GM18909 (cell line): ENCODE results near the gene COA1.
A peak's percentile ranks its signal among the peaks of the same experiment; 100 is the strongest.
"Not testable (repeated sequence)": the region's sequence is repeated elsewhere in the genome, so short reads cannot be mapped to it uniquely, and the experiment has no call there.

Source experiments
- ATAC-seq: cut with Tn5 transposase; IDR thresholded peaks from one replicate; pipeline ENCODE4 v1.9.1; 2021; ENCODE audit warnings: mild to moderate bottlenecking; ENCODE audit not compliant: unreplicated experiment, poor library complexity

COA1 gene

DNA sequence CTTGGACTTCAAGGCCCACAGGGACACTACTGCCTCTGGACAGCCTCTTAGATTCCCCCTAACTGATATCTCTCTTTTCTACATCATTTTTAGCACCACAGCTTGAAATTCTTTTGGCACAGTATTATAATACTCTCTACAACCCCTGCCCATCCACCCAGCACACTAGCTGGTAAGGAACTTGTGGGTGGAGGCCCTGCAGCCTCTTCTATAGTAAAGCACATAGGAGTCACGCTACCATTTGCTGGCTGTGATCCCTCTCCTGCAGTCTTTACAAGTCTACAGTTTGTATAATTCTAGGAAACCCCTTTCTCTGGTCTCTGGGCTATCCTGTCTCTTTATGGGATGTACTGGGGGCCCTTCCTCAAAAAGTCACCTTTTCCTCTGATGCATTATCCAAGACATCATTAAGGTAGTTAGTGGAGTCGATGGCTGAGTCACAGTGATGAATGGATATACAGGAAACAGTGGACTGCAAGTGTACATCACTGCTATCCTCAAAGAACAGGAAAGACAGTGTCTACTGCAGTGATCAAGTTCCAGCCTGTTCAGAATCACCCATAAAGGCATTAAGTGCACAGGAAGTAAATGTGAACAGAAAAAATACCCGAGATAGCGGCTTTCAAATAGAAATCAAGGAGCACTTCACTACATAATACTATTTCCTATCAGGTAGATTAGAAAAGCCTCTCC lies 92.1 kb downstream of the COA1 start:
- ATAC-seq: no peak

DNA sequence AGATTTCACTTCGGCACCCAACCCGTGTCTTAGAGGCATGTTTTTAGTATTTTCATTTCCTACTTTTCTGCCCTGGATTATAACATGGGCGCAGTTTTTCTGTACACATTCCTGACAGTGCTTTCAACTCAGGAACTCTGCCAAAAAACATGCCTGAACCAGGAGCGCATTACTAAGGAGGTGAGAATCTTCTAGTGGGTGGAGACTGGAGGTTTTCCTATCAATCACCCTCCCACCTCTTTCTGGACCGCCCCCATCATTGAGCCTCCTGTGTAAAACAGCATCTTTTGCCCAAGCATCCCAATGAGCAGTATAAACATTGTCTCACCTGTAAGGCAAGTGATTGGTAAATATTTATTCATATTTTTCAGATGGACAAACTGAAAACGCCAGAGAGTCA lies 93.2 kb downstream of the COA1 start:
- ATAC-seq: no peak

DNA sequence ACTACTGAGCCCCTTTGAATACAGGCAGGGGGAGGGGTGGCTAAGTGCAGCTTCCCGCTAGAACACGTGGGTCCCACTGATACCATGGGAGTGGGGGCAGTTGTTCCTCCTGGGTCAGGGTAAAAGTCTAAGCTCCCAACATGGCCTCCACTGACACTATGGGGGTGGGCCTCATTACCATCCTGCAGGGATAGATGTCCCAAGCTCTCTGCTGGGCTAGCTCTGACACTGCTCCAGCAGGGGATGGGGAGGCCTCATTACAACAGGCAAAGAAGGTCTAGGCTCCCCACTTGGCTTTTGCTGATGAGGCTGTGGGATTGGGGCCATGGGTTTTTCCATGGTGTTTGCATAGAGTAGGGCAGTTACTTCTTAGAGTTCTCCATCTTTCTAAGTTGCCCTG lies 94.9 kb downstream of the COA1 start:
- no peak for ATAC-seq

DNA sequence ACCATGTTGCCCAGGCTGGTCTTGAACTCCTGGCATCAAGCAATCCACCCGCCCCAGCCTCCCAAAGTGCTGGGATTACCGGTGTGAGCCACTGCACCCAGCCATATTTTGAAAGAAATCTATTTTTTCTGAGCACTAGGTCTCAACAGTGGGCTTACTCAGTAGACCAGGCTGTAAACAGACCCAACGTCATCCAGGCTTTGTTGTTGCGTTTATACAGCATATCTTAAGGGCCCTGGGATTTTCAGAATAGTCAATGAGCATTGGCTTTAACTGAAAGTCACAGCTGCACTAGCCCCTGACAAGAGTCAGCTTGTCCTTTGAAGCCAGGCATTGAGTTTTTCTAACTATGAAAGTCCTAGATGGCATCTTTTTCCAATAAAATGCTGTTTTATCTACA lies 96.6 kb downstream of the COA1 start:
- ATAC-seq: no peak

DNA sequence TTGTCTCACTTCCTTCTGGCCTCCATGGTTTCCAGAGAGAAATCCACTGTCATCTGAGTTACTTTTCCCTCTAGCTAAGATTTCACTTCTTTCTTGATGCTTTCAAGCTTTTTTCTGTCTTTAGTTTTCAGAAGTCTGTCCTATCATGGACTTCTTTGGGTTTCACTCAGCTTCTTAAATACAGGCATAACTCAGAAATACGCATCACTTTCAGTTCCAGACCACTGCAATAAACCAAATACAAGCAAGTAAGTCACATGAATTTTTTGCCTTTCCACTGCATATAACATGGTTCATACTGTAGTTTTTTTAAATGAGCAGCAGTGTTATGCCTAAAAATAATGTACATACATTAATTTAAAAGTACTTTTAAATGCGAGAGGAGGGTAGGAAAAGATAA lies 97.8 kb downstream of the COA1 start:
- ATAC-seq: no peak

DNA sequence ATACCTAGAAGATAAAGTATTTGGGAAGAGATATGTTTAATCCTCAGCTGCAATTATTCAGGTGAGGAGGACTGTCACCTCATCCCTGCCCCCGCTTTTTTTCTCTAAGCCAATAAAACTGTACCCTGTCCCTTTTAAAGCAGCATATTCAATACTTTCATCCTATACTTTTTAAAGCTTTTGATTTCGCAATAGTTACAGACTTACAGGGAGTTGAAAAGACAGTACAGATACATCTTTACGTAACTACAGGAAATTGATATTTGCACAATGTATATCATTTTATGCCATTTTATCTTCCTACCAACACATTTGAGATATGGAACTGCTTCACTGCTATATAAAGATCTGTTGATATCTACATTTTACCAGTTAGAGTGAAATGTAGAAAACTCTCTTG lies 98.8 kb downstream of the COA1 start:
- no peak for ATAC-seq

DNA sequence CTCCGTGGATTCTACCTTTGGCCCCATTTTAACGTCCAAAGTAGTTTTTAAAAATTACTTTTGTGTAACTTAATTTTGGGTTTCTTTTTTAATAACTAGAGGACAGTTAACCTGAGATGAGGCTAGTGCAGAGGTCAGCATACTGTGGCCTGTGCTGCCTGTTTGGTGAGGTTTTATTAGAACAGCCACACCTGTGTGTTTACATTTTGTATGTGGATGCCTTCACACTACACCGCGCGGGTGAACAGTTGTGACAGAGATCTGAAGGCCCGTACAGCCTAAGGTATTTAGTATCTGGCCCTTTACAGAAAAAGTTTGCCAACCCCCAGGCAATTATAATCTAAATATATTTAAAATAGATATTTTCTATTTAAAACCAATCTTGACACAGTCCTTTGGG lies 99.5 kb downstream of the COA1 start:
- no peak for ATAC-seq

DNA sequence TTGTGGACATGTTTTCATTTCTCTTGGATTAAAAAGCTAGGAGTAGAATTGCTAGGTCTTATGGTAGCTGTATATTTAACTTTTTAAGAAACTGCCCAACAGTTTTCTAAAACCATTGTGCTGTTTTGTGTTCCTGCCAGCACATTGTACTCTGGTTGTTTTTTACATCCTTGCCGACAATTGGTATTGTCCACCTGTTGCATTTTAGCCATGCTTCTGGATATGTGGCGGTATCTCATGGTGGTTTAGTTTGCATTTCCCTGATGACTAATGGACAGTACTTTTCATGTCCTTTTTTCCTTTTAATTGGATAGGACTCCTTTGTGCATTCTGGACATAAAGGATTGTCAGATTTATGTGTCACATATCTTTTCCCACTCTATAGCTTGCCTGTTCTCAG lies 100.9 kb downstream of the COA1 start:
- no peak for ATAC-seq

DNA sequence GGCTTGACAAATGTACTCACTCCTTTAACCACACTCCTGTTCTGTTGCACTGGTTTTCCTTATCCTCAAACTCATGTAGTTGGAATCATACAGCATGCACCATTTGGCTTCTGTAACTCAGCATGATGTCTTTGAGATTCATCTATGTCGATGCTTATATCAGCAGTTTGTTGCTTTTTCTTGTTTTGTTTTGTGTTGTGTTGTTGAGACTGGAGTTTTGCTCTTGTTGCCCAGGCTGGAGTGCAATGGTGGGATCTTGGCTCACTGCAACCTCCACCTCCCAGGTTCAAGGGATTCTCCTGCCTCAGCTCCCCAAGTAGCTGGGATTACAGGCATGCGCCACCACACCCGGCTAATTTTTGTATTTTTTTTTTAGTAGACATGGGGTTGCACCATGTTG lies 101.5 kb downstream of the COA1 start:
- not testable (repeated sequence) for ATAC-seq

DNA sequence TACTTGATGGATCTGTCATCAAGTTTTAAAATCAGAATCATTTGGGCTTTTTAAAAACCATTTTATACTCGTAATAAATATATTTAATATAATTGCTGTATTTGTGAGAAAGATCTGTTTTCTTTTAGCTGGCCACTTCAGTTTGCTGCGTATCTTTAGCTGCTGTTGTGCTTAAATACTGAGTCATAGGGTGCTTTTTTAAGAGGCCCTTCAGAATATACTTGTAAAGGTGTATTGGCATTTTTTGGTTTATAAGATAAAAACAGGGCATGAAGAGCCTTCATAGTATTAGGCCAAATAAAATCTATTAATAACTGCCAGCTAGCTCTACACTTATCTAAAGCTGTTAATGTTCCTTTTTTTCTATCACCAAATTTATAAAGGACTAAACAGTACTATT lies 102.6 kb downstream of the COA1 start:
- no peak for ATAC-seq

DNA sequence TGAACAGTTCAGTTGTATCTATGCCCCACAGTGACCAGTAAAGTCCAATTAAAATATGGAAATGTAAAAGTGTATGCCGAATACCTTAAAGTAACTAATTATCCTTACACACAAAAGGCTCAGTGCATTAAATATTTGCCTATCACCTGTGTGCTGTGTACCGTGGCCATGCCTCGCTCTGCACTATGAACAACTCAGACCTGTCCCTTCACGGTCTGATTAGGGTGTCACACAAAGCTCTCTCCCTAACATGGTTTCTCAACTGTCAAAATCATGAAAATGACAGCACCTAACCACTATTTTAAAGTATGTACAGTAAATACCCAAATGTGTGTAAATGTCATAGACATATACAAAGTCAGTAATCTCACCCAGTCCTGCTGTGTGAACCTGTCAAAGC lies 103.3 kb downstream of the COA1 start:
- no peak for ATAC-seq

DNA sequence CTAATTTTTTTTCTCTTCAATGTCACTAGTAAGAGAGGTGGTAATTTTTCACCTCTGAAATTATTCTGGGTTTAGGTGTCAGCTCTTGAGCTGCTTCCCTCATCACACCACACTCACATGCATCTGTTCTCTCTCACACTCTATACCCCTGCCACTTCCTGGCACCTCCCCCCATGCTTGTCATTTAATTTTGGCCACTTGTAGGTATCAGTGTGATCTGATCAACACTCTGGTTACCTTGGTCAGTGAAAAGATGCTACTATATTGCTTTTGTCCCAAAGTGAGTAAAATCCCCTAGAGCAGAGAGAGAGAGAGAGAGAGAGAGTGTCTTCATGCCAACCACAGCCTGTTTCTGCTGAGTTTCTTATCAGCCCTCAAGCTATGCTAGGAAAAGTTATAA lies 103.9 kb downstream of the COA1 start:
- ATAC-seq: peak; percentile 80

DNA sequence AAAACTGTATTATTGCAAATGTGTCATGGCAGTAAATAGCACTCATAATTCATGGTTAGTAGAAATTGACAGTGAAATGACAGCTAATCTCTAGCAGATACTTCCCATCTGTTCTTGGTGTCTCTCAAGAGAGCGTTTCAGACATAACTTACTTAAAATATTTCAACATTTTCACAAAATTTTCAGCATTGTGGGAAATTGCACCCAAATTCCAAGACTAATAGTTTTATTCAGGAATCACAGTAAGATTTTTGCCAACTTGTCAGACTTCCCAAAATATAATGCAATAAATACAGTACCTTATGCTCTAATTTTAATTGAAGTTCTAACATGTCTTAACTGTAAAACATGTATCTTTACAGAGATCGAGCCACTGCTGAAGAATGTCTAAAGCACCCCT lies 105.2 kb downstream of the COA1 start:
- no peak for ATAC-seq

DNA sequence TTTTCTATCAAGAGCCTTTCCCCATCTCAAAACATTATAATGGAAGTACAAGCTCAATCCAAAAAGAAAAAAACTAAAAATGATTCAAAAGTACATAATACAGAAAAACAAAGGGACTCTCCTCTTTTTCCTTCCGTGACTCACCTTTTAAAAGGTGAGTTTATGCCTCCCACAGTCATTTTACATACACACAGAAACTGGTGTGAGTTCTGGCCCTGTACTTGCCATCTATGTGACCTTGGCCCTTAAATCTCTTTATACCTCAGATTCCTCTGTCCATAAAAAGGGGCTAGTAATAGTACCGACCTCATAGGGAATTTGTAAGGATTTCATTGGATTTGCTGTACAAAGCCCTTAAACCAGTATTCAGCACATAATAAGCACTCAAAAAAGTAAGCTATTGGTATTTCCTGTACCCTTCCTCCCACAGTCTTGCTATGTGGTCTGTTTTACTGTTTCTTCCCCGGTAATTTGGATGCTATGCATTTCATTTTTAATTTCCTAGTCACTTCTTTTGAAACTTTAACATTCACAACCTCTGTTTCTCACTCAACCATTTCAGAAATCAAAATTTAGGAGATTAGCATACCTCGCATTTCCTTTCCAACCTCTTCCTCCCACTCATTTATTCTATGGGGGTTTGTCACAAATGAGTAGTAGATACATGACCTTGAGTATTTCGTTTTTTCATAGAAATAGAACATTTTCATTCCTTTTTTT lies 107.4 kb downstream of the COA1 start:
- ATAC-seq: no peak

DNA sequence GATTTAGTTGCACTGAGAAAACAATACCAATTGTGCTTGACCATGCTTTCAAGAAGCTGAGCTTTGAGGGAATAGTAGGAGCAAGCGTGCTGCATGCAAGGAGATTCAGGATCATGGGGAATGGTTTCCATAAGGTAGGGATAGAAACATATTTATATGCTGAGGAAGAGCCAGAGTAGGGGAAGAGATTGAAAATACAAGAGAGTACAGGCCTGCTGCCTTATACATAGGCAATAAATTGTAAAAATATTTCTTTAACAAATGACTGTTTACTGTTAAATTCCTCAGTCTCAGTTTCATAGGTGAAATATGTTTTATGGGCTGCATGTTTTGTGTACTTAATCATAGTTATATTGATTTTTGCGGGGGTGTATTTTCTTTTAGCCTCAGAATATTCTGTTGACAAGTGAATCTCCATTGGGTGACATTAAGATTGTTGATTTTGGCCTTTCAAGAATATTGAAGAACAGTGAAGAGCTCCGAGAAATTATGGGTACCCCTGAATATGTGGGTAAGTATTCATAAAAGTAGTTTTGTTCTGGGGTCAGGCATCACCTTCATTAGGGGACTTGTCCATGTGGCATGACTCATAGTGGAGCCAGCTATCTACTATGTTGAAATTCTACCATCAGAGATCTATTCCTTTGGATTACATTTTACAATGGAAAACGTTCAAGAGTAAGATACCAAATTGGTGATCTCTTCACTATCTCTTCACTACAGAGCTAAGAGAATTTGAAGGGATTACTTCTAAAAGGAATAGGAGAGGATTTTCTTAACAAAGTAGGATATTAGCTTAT lies 109.9 kb downstream of the COA1 start:
- no peak for ATAC-seq

DNA sequence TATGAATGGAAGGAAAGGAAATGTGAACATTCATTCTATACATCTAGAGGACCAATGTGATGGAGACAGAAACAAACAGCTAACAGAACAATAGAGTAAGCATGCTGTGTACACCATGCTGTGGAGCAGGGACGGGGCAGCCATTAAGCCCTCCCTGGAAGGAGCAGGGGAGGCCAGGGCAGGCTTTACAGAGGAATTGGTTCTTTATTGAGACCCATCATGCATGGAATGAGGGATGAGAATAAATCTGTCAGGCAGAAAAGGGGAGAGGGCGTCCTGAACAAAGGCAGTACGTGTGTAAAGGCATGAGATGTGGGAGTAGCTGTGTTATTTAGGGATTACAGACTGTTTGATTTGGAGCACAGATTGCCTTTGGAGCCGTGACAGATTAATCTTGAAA lies 111.2 kb downstream of the COA1 start:
- ATAC-seq: no peak

DNA sequence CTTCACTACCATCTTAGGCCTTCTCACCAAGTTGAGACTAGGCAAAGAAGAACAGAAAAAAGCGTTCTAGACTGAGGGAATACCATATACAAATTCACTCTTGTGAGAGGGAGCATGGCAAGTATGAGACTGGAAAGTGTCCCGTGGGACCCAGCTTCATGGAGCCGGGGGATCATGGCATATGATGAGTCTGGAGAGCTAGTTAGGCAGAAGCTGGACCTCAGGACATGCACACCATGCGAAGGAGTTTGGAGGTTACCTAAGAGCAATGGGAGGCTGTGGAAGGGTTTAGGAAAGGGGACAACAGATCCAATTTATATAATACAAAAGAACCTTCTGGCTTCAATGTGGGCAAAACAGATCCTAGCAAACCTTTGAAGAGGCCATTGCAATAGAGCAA lies 112.3 kb downstream of the COA1 start:
- ATAC-seq: no peak

DNA sequence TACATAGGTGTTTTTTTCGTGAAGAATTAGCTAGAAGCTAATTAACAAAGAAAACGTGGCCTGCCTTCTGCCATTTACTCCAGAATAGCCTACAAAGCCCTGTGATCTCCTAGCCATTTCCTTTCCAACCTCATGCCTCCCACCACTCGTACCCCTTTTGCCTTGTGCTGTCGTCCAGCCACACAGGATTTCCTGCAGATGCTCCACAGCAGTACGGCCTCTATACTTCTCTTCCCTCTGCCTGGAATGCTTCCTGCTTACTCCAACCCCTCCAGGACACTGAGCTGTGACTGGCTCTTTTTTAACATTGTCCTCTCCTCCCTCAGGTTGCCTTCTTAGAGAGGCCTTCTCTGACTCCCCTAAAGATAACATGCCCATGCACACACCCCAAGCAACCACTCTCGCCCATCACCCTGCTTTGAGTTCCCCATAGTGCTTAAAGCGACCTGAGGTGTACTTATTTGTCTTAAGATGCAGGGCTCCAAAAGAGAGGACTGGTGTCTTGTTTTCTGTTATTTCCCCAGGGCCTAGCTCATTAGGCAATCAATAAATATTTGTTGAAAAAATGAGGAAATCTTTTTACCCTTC lies 113.7 kb downstream of the COA1 start:
- ATAC-seq: no peak

DNA sequence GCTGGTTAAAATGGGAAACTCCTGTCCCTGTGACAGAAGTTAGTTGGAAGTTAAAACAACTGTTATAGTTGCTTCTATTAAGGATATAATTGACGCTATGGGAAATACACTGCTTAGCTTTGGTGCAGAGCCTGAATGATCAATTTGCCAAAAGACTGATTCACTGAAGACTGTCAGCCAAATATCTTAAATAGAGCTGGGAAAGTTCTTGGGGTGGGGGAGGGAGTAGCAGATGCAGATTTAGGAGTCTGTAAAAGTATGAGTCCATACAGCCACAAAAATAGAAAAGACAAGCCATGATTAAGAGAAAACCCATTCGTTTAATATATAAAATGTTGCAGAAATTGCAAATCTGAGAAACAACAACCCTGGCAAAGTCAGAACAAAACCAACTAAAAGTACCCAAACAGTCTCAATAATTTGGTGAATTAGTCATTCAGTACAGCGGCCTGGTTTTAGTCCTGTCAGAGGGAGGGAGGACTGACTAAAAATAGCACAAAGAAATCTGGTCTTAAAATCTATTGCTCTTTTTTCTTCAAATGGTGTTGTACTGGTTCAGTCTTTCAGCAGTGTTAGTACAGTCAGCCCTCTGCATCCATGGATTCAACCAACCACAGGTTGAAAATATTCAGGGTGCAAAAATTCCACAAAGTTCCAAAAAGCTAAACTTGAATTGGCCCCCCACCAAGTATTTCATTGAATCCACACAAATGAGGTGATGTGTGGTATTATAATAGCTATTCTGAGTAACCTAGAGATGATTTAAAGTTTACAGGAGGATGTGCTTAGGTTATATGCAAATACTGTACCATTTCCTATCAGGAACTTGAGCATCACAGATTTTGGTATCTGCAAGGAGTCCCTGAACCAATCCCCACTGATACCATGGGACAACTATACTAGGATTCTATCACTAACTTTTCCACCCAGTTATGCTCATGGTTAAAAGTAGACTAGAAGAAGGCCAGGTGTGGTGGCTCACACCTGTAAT lies 116.4 kb downstream of the COA1 start:
- peak; percentile 66 for ATAC-seq

DNA sequence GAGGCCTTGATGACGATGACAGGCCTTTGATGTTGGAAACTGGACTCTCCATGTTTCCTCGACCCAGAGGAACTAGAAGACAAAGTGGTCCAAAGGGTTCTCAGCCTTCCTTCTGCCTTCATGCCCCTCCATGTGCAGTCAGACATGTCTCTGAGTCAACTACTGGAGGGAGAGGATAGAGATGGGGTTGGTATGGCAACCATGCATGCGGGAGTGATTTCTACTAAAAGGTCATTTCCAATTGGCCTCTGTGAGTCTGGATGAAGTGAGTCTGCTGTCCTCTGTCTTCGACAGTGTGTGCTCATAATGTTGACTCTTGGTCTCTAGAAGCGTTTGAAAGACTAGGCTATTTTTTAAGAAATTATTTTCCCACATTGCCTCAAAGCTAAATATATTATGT lies 117.2 kb downstream of the COA1 start:
- ATAC-seq: no peak
